Measurements from ENCODE around the gene PIK3CB. TPM values are rescaled to one million over a fixed set of nuclear protein-coding genes. Genes with fewer than 3 reads are reported as not detected.

PIK3CB gene
- total RNA-seq, 1 donor from 2014 or later, result 23.5 TPM

DNA sequence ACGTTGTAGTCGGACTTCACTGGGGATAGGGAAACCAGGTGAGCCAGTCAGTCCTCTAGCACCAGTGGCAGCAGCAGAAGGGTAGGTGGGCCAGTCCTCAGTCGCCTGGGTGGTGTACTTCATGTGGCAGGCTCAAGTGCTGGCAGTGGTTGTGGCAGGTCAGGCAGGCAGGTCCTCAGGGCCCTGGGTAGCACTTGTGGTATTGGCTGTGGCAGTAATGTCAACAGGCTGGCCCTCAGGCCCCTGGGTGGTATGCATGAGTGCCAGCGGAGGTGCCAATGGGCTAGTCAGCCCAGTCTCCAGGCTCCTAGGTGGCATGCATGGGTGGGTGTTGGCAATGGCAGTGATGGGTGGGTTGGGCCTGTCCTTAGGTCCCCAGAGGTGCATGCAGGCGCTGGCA is 185.6 kb downstream of the PIK3CB start:
- H3K4me1 Mint-ChIP-seq, result no peaks in the 10 kb centered on the region
- peaks cover 43% of the 10 kb centered on the region for H3K9me3 Mint-ChIP-seq
- H3K27me3 Mint-ChIP-seq (ENCODE audit: low read depth), result no peaks in the 10 kb centered on the region
- H3K4me3 Mint-ChIP-seq, result no peak overlapping the region
- peaks cover 61% of the 10 kb centered on the region for H3K36me3 Mint-ChIP-seq
- no peak for DNase-seq (ENCODE audit: low spot score in 2 of 2, unreplicated experiment in 2 of 2)
- no peak for TF ChIP-seq CTCF (IDR thresholded peaks at IDR 0.05; ENCODE audit: unreplicated experiment)
- no peak overlapping the region for H3K27ac Mint-ChIP-seq

- Mint-ChIP-seq H3K27me3 (ENCODE audit: low read depth) (no peaks in the 10 kb centered on the region), H3K4me1 (no peaks in the 10 kb centered on the region), H3K9me3 (peaks cover 54% of the 10 kb centered on the region), H3K27ac (no peak overlapping the region), H3K4me3 (no peak overlapping the region), H3K36me3 (peaks cover 68% of the 10 kb centered on the region)
- TF ChIP-seq CTCF (IDR thresholded peaks at IDR 0.05; ENCODE audit: unreplicated experiment), result no peak
- no peak for DNase-seq (ENCODE audit: low spot score in 2 of 2, unreplicated experiment in 2 of 2)
Observed at GRCh38 chr3:138646513-138646912, 188.2 kb downstream of the PIK3CB start.

GRCh38 chr3:138646008-138646407 is 188.7 kb downstream of the PIK3CB start:
- no peaks in the 10 kb centered on the region for H3K4me1 Mint-ChIP-seq
- H3K36me3 Mint-ChIP-seq, result peaks cover 66% of the 10 kb centered on the region
- H3K27me3 Mint-ChIP-seq (ENCODE audit: low read depth), result no peaks in the 10 kb centered on the region
- DNase-seq (ENCODE audit: low spot score in 2 of 2, unreplicated experiment in 2 of 2), result no peak
- no peak overlapping the region for H3K4me3 Mint-ChIP-seq
- peaks cover 55% of the 10 kb centered on the region for H3K9me3 Mint-ChIP-seq
- no peak overlapping the region for H3K27ac Mint-ChIP-seq
- TF ChIP-seq CTCF (IDR thresholded peaks at IDR 0.05; ENCODE audit: unreplicated experiment), result no peak

DNA sequence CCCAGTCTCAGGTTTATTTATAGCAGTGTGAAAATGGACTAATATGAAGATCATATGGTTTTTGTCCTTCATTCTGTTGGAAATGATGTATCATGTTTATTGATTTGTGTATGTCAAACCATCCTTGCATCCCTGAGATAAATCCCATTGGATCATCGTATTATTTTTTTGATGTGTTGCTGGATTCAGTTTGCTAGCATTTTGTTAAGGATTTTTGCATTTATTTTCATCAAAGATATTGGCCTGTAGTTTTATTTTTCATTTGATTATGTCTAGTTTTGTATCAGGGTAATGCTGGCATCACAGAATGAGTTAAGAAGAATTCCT is 191.8 kb downstream of the PIK3CB start:
- Mint-ChIP-seq H3K36me3 (peaks cover 47% of the 10 kb centered on the region), H3K4me1 (no peaks in the 10 kb centered on the region), H3K27ac (no peak overlapping the region), H3K27me3 (ENCODE audit: low read depth) (no peaks in the 10 kb centered on the region), H3K4me3 (no peak overlapping the region), H3K9me3 (peaks cover 61% of the 10 kb centered on the region)
- DNase-seq (ENCODE audit: low spot score in 2 of 2, unreplicated experiment in 2 of 2), result no peak
- TF ChIP-seq CTCF (IDR thresholded peaks at IDR 0.05; ENCODE audit: unreplicated experiment), result no peak

DNA sequence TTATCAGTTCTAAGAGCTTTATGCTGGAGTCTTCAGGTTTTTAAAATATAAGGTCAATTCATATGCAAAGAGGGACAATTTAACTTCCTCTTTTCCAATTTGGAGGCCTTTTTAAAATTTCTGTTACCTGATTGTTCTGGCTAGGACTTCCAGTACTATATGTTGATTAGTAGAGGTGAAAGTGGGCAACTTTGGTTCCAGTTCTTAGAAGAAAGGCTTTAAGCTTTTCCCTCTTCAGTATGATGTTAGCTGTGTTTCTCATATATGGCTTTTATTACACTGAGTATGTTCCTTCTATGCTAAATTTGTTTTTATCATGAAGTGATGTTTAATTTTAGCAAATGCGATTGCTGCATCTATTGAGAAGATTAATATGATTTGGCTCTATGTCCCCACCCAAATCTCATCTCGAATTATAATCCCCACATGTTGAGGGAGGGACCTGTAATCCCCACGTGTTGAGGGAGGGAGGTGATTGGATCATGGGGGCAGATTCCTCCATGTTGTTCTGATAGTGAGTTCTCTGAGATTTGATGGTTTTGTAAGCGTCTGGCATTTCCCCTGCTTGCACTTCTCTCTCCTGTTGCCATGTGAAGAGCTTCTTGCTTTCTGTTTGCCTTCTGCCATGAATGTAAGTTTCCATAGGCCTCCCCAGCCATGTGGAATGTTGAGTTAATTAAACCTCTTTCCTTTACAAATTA is 192.4 kb downstream of the PIK3CB start:
- H3K27me3 Mint-ChIP-seq (ENCODE audit: low read depth), result no peaks in the 10 kb centered on the region
- H3K9me3 Mint-ChIP-seq, result peaks cover 61% of the 10 kb centered on the region
- no peak overlapping the region for H3K4me3 Mint-ChIP-seq
- no peak for DNase-seq (ENCODE audit: low spot score in 2 of 2, unreplicated experiment in 2 of 2)
- H3K27ac Mint-ChIP-seq, result no peak overlapping the region
- H3K36me3 Mint-ChIP-seq, result peaks cover 44% of the 10 kb centered on the region
- H3K4me1 Mint-ChIP-seq, result no peaks in the 10 kb centered on the region
- TF ChIP-seq CTCF (IDR thresholded peaks at IDR 0.05; ENCODE audit: unreplicated experiment), result no peak

DNA sequence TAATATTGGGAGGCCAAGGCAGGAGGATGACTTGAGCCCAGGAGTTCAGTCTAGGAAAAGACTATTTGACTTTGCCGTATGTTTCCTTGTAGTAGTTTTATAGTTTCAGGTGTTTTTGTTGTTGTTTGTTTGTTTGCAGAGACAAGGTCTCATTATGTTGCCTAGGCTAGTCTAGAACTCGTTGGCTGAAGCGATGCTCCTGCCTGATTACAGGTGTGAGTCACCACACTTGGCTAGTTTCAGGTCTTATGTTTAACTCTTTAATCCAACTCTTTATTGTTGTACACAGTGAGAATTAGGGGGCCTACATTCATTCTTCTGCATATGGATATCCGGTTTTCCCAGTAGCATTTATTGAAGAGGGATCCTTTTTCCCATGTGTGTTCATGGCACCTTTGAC is 194.2 kb downstream of the PIK3CB start:
- no peaks in the 10 kb centered on the region for H3K27me3 Mint-ChIP-seq (ENCODE audit: low read depth)
- H3K4me1 Mint-ChIP-seq, result no peaks in the 10 kb centered on the region
- H3K4me3 Mint-ChIP-seq, result no peak overlapping the region
- no peak for TF ChIP-seq CTCF (IDR thresholded peaks at IDR 0.05; ENCODE audit: unreplicated experiment)
- H3K36me3 Mint-ChIP-seq, result peaks cover 38% of the 10 kb centered on the region
- no peak for DNase-seq (ENCODE audit: low spot score in 2 of 2, unreplicated experiment in 2 of 2)
- H3K9me3 Mint-ChIP-seq, result peaks cover 54% of the 10 kb centered on the region
- H3K27ac Mint-ChIP-seq, result no peak overlapping the region
